ENCODE results near the gene WDR17.

WDR17 gene

DNA sequence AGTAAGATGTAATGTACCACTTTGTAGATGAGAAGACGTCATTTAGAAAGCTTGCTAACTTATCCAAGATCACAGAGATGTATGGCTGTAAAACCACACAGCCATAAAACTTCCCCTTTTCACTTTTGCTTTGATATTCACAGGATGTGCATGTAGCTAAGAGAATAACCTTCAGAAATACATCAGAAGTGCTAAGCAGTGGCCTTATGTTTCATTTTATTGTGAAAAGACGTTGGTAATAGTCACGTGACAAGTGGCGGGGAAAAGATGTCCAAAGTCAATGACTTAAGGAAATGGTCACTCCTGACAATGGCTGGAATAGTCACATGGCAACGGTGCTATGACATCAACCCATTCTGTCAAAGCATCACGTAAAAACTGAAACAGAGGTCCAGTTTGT lies 12.9 kb upstream of the WDR17 start:
- Histone ChIP-seq H3K9ac (no peak overlapping the region), H3K27ac (no peak overlapping the region), H3K36me3 (ENCODE audit: control insufficient read depth, insufficient read depth, low read length) (no peaks in the 10 kb centered on the region), H3K4me1 (no peaks in the 10 kb centered on the region), H3K27me3 (ENCODE audit: control insufficient read depth, insufficient read depth, low read length) (no peaks in the 10 kb centered on the region), H3K79me2 (no peaks in the 10 kb centered on the region), H2AFZ (no peak overlapping the region), H3K4me2 (ENCODE audit: low read length) (no peak overlapping the region), H3K9me3 (ENCODE audit: control insufficient read depth, low read length) (no peaks in the 10 kb centered on the region), H3K4me3 (ENCODE audit: low read depth, low read length) (no peak overlapping the region)
- TF ChIP-seq CTCF (IDR thresholded peaks at IDR 0.05) = no peak

GRCh38 chr4:176053785-176054184 lies 11.9 kb upstream of the WDR17 start:
- no peaks in the 10 kb centered on the region for H3K36me3 ChIP-seq (ENCODE audit: control insufficient read depth, insufficient read depth, low read length)
- TF ChIP-seq CTCF (IDR thresholded peaks at IDR 0.05) = no peak

GRCh38 chr4:176054942-176055341 lies 10.7 kb upstream of the WDR17 start:
- H2AFZ ChIP-seq = no peak overlapping the region
- H3K27me3 ChIP-seq (ENCODE audit: control insufficient read depth, insufficient read depth, low read length) = no peaks in the 10 kb centered on the region
- H3K9me3 ChIP-seq (ENCODE audit: control insufficient read depth, low read length) = no peaks in the 10 kb centered on the region
- no peak overlapping the region for H3K9ac ChIP-seq
- no peaks in the 10 kb centered on the region for H3K36me3 ChIP-seq (ENCODE audit: control insufficient read depth, insufficient read depth, low read length)
- H3K4me3 ChIP-seq (ENCODE audit: low read depth, low read length) = no peak overlapping the region
- no peaks in the 10 kb centered on the region for H3K4me1 ChIP-seq
- no peaks in the 10 kb centered on the region for H3K79me2 ChIP-seq
- peak; percentile 16 for TF ChIP-seq CTCF (IDR thresholded peaks at IDR 0.05)
- H3K4me2 ChIP-seq (ENCODE audit: low read length) = no peak overlapping the region
- no peak overlapping the region for H3K27ac ChIP-seq

More at GRCh38 chr4:176053785-176054184, 11.9 kb upstream of the WDR17 start:
- Histone ChIP-seq H3K79me2 (no peaks in the 10 kb centered on the region), H3K4me1 (no peaks in the 10 kb centered on the region), H3K27me3 (ENCODE audit: control insufficient read depth, insufficient read depth, low read length) (no peaks in the 10 kb centered on the region), H3K9me3 (ENCODE audit: control insufficient read depth, low read length) (no peaks in the 10 kb centered on the region), H3K4me3 (ENCODE audit: low read depth, low read length) (no peak overlapping the region), H3K27ac (no peak overlapping the region), H3K9ac (no peak overlapping the region), H3K4me2 (ENCODE audit: low read length) (no peak overlapping the region), H2AFZ (no peak overlapping the region)

GRCh38 chr4:176063718-176064117 lies 1.9 kb upstream of the WDR17 start:
- H3K9ac ChIP-seq = no peak overlapping the region
- H3K27me3 ChIP-seq (ENCODE audit: control insufficient read depth, insufficient read depth, low read length) = no peaks in the 10 kb centered on the region
- H2AFZ ChIP-seq = no peak overlapping the region
- no peaks in the 10 kb centered on the region for H3K36me3 ChIP-seq (ENCODE audit: control insufficient read depth, insufficient read depth, low read length)
- H3K27ac ChIP-seq = no peak overlapping the region
- H3K9me3 ChIP-seq (ENCODE audit: control insufficient read depth, low read length) = no peaks in the 10 kb centered on the region
- H3K79me2 ChIP-seq = no peaks in the 10 kb centered on the region
- H3K4me1 ChIP-seq = no peaks in the 10 kb centered on the region
- no peak overlapping the region for H3K4me3 ChIP-seq (ENCODE audit: low read depth, low read length)
- H3K4me2 ChIP-seq (ENCODE audit: low read length) = no peak overlapping the region
- TF ChIP-seq CTCF (IDR thresholded peaks at IDR 0.05) = no peak

- H3K4me2 ChIP-seq (ENCODE audit: low read length) = no peak overlapping the region
Measured at GRCh38 chr4:176064539-176064938, 1.1 kb upstream of the WDR17 start.

More at GRCh38 chr4:176064539-176064938, 1.1 kb upstream of the WDR17 start:
- Histone ChIP-seq H2AFZ (no peak overlapping the region), H3K4me3 (ENCODE audit: low read depth, low read length) (no peak overlapping the region), H3K9ac (no peak overlapping the region), H3K9me3 (ENCODE audit: control insufficient read depth, low read length) (no peaks in the 10 kb centered on the region), H3K4me1 (no peaks in the 10 kb centered on the region), H3K36me3 (ENCODE audit: control insufficient read depth, insufficient read depth, low read length) (no peaks in the 10 kb centered on the region), H3K79me2 (no peaks in the 10 kb centered on the region), H3K27me3 (ENCODE audit: control insufficient read depth, insufficient read depth, low read length) (no peaks in the 10 kb centered on the region), H3K27ac (no peak overlapping the region)
- no peak for TF ChIP-seq CTCF (IDR thresholded peaks at IDR 0.05)
